ENCODE measurements around the gene ICAM3. TPM values are rescaled to one million over a fixed set of nuclear protein-coding genes. Genes with fewer than 3 reads are reported as not detected.

ICAM3 gene
- total RNA-seq, 4 donors from 2014 or later, result 5.5 to 8.5 (median 5.8) TPM

DNA sequence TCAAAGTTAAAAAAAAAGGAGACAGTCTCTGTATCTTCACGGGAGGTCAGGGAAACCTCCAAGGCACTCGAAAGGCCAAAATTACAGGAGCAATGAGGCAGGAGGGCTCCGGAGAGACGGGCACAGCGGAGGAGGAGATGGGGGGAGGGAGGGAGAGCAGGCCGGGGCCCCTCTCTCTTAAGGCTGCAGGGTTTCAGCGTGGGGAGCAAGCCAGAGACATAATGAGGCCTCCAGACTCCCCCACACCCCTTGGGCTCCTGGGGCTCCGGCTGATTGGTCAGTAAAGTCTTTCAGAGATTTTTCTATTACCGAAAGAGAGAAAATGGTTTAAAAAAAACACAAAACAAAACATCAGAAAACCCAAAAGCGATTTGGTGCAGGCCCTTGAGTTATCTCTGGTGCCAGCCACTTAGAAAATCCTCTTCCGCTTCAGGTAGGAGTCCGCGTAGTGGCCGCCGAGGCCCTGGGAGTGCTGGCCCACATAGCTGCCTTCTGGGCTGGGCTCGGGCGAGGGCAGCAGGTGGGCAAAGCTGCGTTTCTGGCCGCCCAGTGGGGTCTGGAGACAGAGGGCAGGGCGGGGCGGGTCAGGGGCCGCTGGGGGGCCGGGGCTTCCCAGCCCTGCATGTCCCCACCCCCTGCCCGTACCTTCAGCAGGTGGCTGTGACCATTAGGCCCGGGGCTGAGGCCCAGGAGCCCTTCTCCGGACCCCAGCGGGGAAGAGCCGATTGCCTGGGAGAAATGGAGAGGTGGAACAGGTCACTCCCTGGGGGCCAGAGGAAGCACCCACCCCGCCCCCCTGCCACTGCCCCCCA, 22.2 kb downstream of the ICAM3 start:
- Histone ChIP-seq H3K27ac (no peak overlapping the region), H3K9me3 (no peaks in the 10 kb centered on the region), H3K27me3 (no peaks in the 10 kb centered on the region), H3K4me3 (replicated peaks in 1 of 3) (no peak overlapping the region), H3K36me3 (peaks cover 34 to 50% of the 10 kb centered on the region in 2 donors), H3K4me1 (peaks cover 11 to 14% of the 10 kb centered on the region in 2 donors)
- intact Hi-C loops (cut with DNase I), result no loop called here
- DNase-seq, result no peak
- WGBS, 2 donors, result 86 to 88% methylated on average over 24 to 29 of the region's 29 CpGs
- TF ChIP-seq, protein P1, sequence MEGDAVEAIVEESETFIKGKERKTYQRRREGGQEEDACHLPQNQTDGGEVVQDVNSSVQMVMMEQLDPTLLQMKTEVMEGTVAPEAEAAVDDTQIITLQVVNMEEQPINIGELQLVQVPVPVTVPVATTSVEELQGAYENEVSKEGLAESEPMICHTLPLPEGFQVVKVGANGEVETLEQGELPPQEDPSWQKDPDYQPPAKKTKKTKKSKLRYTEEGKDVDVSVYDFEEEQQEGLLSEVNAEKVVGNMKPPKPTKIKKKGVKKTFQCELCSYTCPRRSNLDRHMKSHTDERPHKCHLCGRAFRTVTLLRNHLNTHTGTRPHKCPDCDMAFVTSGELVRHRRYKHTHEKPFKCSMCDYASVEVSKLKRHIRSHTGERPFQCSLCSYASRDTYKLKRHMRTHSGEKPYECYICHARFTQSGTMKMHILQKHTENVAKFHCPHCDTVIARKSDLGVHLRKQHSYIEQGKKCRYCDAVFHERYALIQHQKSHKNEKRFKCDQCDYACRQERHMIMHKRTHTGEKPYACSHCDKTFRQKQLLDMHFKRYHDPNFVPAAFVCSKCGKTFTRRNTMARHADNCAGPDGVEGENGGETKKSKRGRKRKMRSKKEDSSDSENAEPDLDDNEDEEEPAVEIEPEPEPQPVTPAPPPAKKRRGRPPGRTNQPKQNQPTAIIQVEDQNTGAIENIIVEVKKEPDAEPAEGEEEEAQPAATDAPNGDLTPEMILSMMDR (IDR thresholded peaks at IDR 0.05), result no peak
- TF ChIP-seq POLR2A (IDR thresholded peaks at IDR 0.05), result no peak

DNA sequence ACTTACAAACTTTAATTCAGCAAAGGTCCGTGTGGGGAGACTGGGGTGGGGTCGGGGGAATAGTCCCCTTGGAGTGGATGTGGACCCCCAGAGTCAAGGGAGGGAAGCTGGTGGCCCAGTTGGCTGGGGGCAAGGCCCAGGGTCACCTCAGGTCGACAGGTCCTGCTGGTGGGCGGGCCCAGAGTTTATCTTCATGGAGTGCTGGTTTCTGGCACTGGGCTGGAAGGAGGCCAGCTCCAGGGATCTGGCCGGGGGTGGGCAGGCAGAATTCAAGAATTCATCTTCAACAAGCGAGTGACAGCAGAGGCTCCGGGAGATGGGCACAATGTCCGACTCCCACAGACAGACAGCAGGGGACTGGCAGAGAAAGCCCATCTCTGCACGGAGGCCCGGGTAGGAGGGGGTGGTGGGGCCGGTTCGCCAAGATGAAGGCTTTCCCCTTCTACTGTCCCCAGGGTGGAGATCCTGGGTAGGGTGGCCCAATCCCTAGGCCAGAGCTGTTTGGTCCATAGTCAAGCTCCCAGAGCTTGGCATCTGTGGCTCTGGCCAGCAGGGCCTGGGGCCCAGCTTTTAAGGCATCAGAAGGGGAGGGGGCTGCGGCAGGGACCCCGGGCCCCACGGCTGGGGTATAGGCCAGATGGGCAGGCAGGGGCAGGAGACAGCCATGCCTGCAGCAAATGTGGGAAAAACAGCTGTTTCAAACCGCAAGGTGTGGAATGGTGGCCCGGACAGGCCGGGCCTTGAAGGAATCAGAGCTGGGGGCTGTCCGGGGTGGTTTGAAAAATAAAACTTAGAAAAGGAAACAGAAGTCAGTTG, 23.0 kb downstream of the ICAM3 start:
- intact Hi-C loops (cut with DNase I), result no loop called here
- Histone ChIP-seq H3K27me3 (no peaks in the 10 kb centered on the region), H3K36me3 (peaks cover 28 to 42% of the 10 kb centered on the region in 2 donors), H3K4me3 (replicated peaks in 1 of 3) (peak overlapping the region in 1 of 3 donors; percentile 63), H3K4me1 (peaks cover 11 to 14% of the 10 kb centered on the region in 2 donors), H3K27ac (peak overlapping the region in 2 of 3 donors; percentile 8 to 9), H3K9me3 (no peaks in the 10 kb centered on the region)
- no peak for TF ChIP-seq POLR2A (IDR thresholded peaks at IDR 0.05)
- TF ChIP-seq, protein P1 (IDR thresholded peaks at IDR 0.05), result no peak
- 65 to 73% methylated on average over 13 to 19 of the region's 19 CpGs for WGBS, 2 donors
- peak; percentile 10 to 37 for DNase-seq

DNA sequence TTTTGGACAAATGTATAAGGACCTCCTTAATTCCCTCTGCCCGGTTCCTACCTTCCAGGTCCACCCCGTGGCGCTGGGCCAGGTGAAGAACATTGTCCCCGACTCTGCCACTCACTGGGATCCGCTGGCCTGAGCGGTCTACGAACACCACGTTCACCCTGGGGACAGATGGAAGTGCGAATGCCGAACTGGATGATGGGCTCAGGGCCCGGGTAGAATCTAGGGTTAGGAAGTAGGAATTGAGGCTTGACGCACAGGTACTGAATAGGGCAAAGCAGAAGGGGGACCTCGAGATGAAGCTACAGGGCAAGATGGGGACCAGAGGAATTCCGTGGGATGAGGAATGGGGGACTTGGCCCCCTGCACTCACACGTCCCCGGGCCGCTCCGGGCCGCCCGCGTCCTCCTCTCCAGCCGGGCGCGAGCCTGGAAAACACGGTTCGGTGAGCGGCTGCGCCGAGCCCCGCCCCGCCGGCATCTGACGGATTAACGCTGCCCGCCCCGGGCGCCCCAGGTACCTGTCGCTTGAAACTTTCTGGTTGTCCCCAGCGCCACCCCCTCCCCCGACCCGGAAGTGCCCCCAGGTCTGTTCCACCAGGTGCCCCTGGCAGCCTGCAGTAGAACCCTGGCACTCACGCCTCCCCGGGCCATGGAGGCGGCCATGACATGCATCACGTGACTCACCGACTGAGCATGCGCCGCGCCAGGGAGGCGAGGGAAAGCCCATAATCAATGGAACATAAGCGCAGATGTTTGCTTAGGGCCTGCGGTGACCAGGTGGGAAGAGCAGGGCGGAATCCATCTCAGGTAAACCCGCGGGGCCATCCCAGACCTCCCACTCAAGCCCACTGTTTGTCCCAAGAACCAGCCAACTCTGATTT, 23.8 kb downstream of the ICAM3 start, which contains the start of gene FDX2:
TSS of gene FDX2 (minus strand) at position 681 of the 880 bp plus-strand sequence. CDS start at position 662, 19 bp downstream.
- 1 to 2% methylated on average over 20 to 50 of the region's 55 CpGs for WGBS, 2 donors
- H3K4me3 ChIP-seq (replicated peaks in 1 of 3), result peak within 1 kb of the TSS; percentile 35 to 72 (median 63)
- H3K9me3 ChIP-seq, result no peaks in the 10 kb centered on the region
- peak; percentile 91 to 92 for DNase-seq
- H3K27ac ChIP-seq, result peak within 1 kb of the TSS in 2 of 3 donors; percentile 8 to 36
- TF ChIP-seq, protein P1 (IDR thresholded peaks at IDR 0.05), result no peak
- peak in 1 of 2 donors; percentile 40 for TF ChIP-seq POLR2A (IDR thresholded peaks at IDR 0.05)
- H3K4me1 ChIP-seq, result peaks cover 11 to 14% of the 10 kb centered on the region in 2 donors
- peaks cover 23 to 33% of the 10 kb centered on the region in 2 donors for H3K36me3 ChIP-seq
- no peaks in the 10 kb centered on the region for H3K27me3 ChIP-seq
- intact Hi-C loops (cut with DNase I), result no loop called here

DNA sequence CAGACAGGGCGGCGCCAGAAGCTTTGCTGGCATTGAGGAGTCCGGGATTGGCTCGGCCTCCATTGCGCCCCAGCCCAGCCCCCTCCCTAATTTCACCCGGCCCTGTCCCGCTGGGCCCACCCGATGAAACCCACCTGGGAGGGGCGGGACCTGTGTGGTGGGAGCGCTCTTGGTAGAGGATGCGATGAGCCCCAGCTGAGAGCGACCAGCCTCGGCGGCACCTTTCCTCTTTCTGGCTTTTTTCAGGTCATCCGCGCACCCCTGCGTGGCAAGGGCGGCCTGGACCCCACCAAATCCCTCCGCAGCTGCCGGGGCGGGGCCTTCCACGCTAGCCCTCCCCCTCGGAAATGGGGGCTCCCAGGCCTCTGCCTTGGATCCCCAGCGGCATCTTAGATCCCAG, 30.0 kb downstream of the ICAM3 start, which contains the start of gene ZGLP1:
TSS of gene ZGLP1 (minus strand) at position 393 of the 400 bp plus-strand sequence.
- H3K4me1 ChIP-seq, result no peaks in the 10 kb centered on the region
- DNase-seq, result no peak
- no peak within 1 kb of the TSS for H3K4me3 ChIP-seq (replicated peaks in 1 of 3)
- H3K36me3 ChIP-seq, result no peaks in the 10 kb centered on the region
- no peak for TF ChIP-seq POLR2A (IDR thresholded peaks at IDR 0.05)
- TF ChIP-seq, protein P1 (IDR thresholded peaks at IDR 0.05), result no peak
- no peak within 1 kb of the TSS for H3K27ac ChIP-seq
- WGBS, 2 donors, result 93% methylated on average over 15 to 24 of the region's 24 CpGs
- no peaks in the 10 kb centered on the region for H3K27me3 ChIP-seq
- intact Hi-C loops (cut with DNase I), result no loop called here
- no peaks in the 10 kb centered on the region for H3K9me3 ChIP-seq

All from thyroid gland (tissue), 4 donors.